NOMO-1 treated with DMSO at 0.1 percent for 48 hours (cell line): ENCODE measurements around the gene SLC12A6.

Experiments
- DNase-seq: peaks from one replicate; lab custom pipeline; 2025; ENCODE audit not compliant: unreplicated experiment; lab: John Stamatoyannopoulos, UW

The SLC12A6 gene

DNA sequence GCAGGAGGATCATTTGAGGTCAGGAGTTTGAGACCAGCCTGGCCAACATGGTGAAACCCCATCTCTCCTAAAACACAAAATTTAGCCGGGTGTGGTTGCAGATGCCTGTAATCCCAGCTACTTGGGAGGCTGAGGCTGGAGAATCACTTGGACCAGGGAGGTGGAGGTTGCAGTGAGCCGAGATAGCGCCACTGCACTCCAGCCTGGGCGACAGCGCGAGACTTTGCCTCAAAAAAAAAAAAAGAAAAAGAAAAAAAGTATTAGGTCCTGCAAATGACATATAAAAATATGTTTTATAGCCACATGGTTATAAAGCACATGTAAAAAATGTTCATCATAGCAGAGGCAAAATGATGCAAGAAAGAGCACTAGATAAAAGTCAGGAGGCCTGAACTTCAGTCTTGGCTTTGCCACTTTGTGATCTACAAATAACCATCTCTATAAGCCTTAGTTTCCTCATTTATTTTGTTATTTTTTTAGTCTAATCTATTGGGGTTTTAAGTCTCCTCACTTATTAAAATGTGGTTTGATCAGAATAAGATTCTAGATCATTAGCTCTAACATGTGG lies 4.9 kb downstream of the SLC12A6 start:
- DNase-seq, result no peak

DNA sequence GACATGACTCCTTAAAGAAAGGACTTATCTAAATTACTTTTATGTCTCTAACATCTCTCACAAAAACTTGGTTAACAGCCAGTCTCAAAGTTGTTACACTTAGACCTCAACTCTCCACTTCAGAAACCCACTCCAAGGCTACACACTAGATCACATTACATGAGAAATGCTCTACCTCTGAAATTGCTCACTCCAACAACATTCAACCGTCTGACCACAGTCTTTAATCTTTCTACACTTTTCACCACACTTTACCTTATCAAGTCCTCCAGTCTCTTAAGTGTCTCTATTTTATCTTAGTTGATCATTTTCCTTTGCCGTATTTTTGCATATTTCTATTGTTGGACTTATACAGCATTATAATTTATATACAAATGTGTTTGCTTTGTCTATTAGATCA lies 5.8 kb downstream of the SLC12A6 start:
- no peak for DNase-seq

DNA sequence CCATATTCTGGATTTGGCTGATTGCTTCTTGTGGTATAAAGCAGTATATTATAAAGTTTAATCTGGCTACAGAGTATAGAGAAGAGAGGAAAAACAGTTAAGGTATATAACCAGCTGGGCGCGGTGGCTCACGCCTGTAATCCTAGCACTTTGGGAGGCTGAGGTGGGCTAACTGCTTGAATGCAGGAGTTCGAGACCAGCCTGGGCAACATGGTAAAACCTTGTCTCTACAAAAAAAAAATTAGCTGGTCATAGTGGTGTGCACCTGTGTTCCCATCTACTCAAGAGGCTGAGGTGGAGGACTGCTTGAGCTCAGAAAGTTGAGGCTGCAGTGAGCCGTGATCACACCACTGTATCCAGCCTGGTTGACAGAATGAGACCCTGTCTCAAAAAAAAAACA lies 7.3 kb downstream of the SLC12A6 start:
- no peak for DNase-seq

DNA sequence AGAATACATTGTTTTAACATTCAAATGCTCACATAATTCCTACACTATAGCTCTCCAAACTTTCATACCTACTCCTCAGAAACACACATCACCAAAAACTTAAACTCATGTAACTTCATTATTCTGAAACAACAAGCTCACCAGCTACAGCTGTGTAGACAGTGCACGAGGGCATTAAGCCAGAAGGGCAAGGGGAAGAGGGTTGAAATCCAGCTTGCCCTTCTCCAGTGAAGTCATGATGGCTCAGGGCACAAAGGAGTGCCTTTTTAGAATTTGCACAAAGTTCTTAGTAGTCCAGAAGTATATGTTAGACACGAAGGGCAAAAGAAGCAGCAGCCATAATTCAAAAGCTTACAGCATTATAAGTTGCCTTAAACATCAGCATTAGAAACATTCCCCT lies 8.6 kb downstream of the SLC12A6 start:
- DNase-seq, result no peak

DNA sequence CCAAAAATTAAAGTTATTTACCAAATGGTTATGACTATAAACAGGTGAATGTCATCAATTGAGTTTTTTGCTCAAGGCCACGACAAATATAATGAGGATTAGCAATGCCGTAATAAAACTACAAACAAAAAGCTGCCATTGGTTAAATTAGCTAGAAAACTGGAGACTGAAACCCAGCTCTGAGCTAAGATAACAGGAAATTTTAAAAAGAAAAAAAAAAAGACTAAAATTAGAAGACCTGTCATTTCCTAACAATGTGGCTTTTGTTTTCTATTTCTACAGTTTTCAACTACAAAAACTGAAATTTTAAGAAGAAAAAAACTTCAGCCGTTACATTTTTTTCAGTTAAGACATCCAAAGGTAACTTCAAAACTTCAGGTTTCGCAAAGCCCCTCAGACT lies 9.7 kb downstream of the SLC12A6 start:
- DNase-seq, result no peak

DNA sequence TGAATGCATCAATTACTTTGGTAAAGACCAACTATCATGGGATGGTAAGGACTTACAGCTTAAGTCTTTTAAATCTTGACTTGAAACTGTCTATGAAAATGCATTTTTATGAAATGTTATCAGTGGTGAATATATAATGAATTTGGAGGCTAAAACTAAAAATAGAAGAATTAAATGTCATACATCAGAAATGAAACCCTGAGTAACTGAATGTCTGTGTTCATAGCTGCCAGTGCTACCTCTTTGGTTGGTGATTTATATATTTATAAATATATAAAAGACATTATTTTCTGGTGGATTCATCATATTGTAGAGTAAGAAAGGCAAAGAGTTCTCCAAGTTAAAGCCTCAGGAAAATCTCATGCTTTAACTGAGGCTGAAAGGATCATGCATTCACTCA lies 12.2 kb downstream of the SLC12A6 start:
- no peak for DNase-seq

DNA sequence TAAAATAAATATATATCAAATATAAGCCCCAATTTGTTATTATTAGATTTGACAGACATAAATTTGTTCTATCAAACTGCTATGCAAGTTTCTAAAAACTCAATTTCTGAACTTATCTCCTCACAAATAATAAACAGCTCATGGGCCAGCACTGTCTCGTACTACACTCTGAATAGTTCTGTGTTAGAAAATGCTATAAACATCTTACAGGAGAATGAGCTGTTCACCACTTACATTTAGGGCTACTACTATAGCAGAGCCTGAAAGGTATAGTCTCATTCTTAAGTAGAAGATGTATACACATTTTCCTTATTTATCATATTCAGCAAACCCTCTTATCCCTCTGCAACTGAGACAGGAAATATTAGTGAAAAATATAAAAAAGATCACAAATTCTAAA lies 12.6 kb downstream of the SLC12A6 start:
- no peak for DNase-seq

DNA sequence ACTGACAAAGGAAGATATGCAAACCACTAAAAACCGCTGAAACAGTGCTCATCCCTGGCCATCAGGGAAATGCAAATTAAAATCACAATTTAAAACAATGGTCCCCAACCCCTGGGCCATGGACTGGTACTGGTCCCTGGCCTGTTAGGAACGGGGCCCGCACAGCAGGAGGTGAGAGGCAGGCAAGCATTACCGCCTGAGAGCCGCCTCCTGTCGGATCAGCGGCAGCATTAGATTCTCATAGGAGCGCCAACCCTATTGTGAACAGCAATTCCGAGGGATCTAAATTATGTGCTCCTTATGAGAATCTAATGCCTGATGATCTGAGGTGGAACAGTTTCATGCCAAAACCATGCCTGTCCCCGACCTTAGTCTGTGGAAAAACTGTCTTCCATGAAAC lies 14.4 kb downstream of the SLC12A6 start:
- no peak for DNase-seq

DNA sequence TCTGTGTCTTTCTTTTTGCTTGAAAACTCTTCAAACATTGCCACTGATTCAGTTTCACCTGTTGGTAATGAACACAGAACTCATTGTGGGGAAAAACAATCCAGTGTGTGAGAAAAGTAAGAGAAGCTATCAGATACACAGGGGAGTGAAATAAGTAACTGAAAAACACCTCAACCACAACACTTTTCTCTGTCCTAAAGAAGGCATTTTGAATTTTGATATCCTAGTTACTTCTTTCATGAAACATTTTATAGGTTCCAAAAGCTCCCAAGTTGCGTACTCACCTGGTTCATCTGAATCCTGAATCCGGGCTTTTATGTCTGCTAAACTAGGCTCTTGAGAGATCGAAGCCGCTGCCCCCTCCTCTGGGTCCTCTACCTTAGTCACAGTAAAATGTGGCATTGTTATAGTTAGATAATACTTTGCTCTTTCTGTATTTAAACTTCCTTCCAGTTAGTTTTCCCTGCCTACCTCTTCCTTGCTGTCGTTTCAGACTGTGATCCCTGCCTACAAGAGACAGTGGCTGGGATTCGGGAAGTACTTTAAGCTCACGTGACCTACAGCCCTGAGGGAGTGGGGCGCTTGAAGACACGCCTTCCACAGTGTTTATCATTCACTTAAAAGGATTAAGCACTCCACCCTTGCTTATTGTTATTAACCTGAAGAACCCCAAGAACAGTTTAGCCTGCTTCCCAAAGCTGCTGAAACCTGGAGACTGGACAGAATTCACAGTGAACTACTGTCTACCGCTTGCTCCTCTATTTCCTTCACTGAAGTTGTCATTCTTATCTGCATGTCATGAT lies 19.1 kb downstream of the SLC12A6 start:
- peak; percentile 23 for DNase-seq

DNA sequence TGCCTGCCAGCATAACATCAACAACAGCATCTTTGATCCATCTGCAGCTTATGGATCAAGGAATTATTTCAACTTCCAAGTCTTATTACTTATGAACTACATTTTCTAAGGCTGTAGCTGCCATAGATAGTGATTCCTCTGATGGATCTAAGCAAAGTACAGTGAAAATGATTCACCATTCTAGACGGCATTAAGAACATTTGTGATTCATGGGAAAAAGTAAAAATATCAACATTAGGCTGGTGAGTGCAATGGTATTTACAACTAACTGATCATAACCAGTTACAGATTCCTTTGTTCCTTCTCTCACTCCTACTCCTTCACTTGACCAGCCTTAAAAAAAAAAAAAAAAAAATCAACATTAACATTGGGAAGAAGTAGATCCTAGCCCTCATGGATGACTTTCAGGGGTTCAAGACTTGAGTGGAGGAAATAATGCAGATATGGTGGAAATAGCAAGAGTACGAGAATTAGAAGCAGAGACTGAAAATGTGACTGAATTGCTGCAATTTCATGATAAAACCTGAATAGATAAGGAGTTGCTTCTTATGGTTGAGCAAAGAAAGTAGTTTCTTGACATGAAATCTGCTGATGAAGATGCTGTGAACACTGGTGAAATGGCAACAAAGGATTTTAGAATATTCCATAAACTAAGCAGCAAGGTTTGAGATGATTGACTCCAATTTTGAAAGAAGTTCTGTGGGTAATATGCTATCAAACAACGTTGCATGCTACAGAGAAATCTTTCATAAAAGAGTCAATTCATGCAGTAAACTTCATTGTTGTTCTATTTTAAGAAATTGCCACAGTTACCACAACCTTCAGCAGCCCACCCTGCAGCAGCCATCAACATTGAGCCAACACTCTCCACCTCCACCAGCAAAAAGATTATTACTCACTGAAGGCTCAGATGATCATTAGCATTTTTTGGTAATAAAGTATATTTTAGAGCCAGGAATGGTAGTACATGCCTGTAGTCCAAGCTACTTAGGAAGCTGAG lies 22.8 kb downstream of the SLC12A6 start:
- no peak for DNase-seq

DNA sequence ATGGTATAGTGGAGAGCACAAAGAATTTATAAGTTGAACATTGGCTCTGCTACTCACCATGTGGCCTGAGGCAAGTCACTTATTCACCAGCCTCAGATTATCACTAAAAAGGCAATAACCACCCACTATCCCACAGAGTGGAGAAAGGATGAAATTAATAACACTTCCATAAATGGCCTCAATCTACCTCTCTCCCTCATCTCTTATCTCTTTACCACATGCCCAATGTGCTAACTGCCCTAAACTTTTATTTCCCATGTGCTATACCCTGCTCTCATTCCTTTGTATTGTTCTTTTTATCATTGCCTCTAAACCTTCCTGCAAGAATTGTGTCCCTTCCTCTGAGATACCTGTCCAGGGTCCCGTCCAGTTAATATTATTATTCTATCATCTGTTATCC lies 26.0 kb downstream of the SLC12A6 start:
- no peak for DNase-seq

DNA sequence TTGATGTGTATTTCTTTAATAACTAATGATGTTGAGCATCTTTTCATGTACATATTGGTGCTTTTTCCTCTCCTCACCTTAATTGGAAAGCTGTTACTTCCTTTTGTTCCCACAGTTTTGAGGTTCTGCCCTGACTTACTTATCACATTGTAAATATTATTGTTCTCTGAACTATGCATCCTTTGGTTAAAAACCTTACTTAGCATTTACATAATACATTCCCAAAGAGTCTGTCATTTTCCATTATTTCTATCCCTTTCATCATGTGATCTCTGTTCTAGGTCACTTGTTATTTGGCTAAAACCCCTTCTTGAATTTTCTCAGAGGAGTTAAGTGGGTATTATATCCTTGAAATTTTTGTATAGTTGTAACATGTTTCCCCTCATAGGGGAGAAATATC lies 33.0 kb downstream of the SLC12A6 start:
- no peak for DNase-seq

DNA sequence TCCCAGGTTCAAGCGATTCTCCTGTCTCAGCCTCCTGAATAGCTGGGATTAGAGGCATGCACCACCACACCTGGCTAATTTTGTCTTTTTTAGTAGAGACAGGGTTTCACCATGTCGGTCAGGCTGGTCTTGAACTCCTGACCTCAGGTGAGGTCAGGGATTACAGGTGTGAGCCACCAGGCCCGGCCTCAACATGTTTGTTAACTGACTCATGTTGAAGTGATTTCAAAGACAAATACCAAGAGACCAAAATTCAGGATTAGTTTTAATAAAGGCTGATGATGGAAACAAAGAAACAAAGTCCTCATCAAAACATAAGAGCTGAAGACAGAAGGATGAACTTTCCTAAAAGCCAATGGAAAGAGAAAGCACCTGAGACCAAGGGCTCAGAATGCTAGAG lies 36.5 kb downstream of the SLC12A6 start:
- no peak for DNase-seq

DNA sequence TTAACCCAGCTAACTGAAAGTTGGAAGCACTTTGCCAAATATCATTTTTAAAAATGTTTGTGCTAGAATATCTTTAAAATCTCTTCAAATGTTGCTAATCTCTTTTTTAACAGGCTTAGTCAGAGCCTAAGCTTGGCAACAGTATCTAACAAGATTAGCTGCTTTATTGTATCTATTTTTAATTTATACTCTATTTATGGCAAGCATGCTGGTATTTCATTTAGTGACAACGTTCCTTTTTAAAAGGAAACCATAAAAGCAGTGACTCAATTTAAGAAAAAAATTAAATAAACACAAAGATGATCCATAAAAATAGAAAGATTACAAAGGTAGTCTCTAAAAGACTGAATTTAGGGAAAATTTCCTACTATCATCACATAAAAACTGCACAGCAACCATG lies 40.5 kb downstream of the SLC12A6 start:
- no peak for DNase-seq

DNA sequence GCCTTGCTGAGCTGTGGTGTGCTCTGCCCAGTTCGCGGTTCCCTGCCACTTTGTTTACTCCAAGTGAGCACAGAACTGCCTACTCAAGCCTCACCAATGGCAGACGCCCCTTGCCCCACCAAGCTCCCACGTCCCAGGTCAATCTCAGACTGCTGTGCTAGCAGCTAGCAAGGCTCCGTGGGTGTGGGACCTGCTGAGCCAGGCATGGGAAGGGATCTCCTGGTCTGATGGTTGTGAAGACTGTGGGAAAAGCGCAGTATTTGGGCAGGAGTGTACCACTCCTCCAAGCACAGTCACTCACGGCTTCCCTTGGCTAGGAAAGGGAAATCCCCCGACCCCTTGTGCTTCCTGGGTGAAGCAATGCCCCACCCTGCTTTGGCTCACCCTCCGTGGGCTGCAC lies 45.0 kb downstream of the SLC12A6 start:
- DNase-seq, result no peak

DNA sequence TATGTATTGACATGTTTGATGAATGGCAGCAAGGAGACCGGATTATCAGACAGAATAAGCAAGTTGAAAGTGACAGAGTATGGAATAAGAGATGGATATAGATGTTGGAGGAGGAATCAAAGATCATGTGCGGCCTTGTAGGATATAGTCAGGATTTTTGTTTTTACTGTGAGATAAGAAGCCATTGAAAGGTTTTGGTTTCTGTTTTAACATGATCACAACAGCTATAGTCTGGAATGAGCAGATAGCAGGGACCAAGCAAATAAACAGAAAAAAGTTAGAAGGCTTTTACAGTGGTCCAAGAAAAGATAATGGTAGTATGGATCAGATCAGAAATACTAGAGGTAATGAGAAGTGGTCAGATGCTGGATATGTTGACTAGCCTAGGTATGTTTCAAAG lies 52.6 kb downstream of the SLC12A6 start:
- DNase-seq, result no peak

DNA sequence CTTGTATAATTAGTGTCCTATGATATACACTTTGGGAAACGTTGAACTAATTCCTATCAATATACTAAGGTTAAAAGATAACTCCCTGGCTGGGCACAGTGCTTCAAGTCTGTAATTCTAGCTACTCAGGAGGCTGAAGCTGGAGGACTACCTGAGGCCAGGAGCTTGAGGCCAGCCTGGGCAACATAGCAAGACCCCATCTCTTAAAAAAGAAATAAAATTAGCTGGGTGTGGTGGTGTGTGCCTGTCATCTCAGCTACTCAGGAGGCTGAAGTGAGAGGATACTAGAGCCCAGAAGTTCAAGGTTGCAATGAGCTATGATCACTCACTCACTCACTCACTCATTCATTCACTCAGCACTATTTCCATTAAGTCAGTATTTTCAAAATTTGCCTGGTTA lies 55.2 kb downstream of the SLC12A6 start:
- DNase-seq, result no peak

DNA sequence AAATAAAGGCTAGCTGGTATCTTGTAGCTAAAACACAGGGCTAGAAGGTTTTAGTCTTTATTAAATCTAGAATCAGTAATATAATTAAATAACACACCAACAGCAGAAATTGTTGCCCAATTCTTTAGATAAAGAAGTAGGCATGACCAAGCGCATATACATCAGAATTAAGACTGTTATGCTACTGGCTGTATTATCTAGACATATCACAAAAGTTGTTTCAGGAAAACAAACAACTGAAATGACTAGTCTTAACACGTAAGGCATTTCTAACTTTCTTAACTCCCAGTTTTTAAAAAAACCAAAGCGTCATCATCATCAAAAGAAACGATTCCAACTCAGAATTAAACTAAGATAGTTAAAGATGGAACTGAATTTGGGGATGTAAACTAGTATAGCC lies 57.4 kb downstream of the SLC12A6 start:
- DNase-seq, result no peak

DNA sequence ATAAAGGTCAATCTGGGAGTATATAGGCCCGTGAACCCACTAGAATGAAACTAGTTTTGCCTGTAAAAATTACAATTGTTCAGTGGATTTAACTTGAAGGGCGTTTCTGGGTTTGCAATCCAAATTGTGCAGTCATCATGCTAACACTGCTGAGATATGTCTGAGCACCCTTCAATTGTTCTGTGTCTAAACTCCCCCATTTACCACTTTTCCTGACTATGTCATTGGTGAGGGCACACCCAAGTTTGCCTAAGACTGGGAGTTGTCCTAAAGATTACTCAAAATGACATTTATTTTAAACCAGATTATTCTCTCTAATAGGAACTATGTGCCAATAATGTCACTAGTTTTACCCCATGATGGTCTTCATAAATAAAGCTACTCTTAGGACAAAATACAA lies 58.2 kb downstream of the SLC12A6 start:
- no peak for DNase-seq

DNA sequence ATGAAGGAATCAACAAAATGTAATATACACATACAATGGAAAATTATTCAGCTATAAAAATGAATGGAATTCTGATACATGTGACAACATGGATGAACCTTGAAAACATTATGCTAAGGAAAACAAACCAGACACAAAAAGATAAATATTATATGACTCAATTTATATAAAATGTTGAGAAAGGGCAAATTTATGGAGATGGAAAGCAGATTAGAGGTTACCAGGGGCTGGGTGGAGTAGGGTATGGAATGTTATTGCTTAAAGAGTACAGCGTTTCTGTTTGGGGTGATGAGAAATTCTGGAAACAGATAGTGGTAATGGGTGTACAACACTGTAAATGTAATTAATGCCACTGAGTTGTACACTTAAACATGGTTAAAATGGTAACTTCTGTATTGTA lies 61.9 kb downstream of the SLC12A6 start:
- no peak for DNase-seq

DNA sequence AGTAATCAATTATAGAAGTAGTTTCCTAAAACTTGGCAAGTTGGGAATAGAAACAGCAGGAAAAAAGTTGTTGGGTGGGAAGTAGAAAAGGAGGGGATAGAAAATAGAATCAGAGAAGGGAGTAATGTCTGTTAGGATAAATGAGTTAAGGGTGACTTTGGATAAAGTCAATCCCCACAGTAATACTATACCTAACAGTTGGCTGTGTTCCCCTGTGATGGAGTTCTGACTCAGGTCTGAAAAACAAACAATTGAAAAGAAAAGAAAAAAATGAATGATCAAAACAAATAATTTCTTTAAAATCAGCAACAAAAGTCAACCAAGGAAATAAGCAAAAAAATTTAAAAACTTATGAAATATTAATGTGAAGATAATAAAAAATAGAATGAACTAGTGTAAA lies 62.4 kb downstream of the SLC12A6 start:
- DNase-seq, result no peak

DNA sequence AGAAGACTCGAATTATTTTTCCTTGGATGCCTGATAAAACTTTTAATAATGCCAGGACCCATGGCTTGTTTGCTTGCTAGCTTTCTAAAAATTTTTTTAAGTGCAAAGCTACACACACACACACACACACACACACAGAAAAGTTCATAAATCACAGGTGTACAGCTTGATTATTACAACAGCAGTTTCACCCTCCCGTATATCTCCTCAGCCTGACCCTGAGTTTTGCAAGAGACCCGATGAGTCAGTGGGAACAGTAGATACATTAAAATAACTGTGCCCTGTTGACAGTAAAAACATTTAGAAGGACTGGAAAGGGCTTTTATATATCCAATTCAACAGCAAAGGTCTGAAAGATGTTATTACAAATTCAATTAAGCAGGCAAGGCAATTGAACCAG lies 66.1 kb downstream of the SLC12A6 start:
- DNase-seq, result peak; percentile 60
